Neural progenitor cell (in vitro differentiated cells): Measurements from ENCODE around the gene ELOVL4. TPM values are rescaled to one million over a fixed set of nuclear protein-coding genes. Genes with fewer than 3 reads are reported as not detected.

Source experiments
- DNase-seq: peaks from one replicate; pipeline ENCODE4 v3.0.0-alpha.2; 2016; ENCODE audit warnings: low spot score
- H2AFZ ChIP-seq: fragments of 200-600 bp; sonication (generic); replicated peaks from 2 replicates; pipeline ENCODE4 v1.6.1; 2016; ENCODE audit warnings: antibody characterized with exemption
- H3F3A ChIP-seq: fragments of 200-600 bp; sonication (generic); 2 replicates; pipeline ENCODE4 v1.6.1; 2016; ENCODE audit warnings: antibody characterized with exemption, low read depth
- H3K27ac ChIP-seq: fragments of 200-600 bp; sonication (generic); 2 replicates; pipeline ENCODE4 v1.5.1; 2016; ENCODE audit warnings: mild to moderate bottlenecking
- H3K27me3 ChIP-seq: fragments of 200-600 bp; sonication (generic); 2 replicates; pipeline ENCODE4 v1.6.1; 2016; ENCODE audit warnings: mild to moderate bottlenecking, moderate library complexity
- H3K36me3 ChIP-seq: fragments of 200-600 bp; sonication (generic); 2 replicates; pipeline ENCODE4 v1.5.1; 2016
- H3K4me1 ChIP-seq: fragments of 200-600 bp; sonication (generic); 2 replicates; pipeline ENCODE4 v1.6.1; 2016; ENCODE audit warnings: mixed run types
- H3K4me2 ChIP-seq: fragments of 200-600 bp; sonication (generic); 2 replicates; pipeline ENCODE4 v1.6.1; 2016
- H3K4me3 ChIP-seq: fragments of 200-600 bp; sonication (generic); 2 replicates; pipeline ENCODE4 v1.5.1; 2016
- H3K79me2 ChIP-seq: fragments of 200-600 bp; sonication (generic); 2 replicates; pipeline ENCODE4 v1.6.1; 2016; ENCODE audit warnings: low read depth
- H3K9ac ChIP-seq: fragments of 200-600 bp; sonication (generic); 2 replicates; pipeline ENCODE4 v1.6.1; 2016
- H3K9me3 ChIP-seq: fragments of 200-600 bp; sonication (generic); 2 replicates; pipeline ENCODE4 v1.5.1; 2016; ENCODE audit warnings: low read depth
- H4K20me1 ChIP-seq: fragments of 200-600 bp; sonication (generic); 2 replicates; pipeline ENCODE4 v1.6.1; 2016; ENCODE audit warnings: low read depth
- H3K27ac Mint-ChIP-seq: 3 replicates; pipeline ENCODE4 v1.8.0; 2021; ENCODE audit warnings: mixed read lengths
- H3K27me3 Mint-ChIP-seq: 2 replicates; pipeline ENCODE4 v1.8.0; 2022; ENCODE audit warnings: low read depth, mild to moderate bottlenecking, inconsistent platforms, moderate library complexity, mixed read lengths; ENCODE audit not compliant: insufficient read depth
- H3K36me3 Mint-ChIP-seq: 3 replicates; pipeline ENCODE4 v1.8.0; 2021; ENCODE audit warnings: mixed read lengths
- H3K4me1 Mint-ChIP-seq: 3 replicates; pipeline ENCODE4 v1.8.0; 2021; ENCODE audit warnings: mixed read lengths
- H3K4me3 Mint-ChIP-seq: 3 replicates; pipeline ENCODE4 v1.8.0; 2021; ENCODE audit warnings: mild to moderate bottlenecking, moderate library complexity, mixed read lengths
- H3K9me3 Mint-ChIP-seq: 3 replicates; pipeline ENCODE4 v1.8.0; 2020; ENCODE audit warnings: mixed read lengths
- CTCF ChIP-seq: fragments of 200-600 bp; sonication (generic); IDR thresholded peaks from 2 replicates; pipeline ENCODE4 v1.5.1; 2017; ENCODE audit warnings: antibody characterized with exemption, mild to moderate bottlenecking
- EZH2 ChIP-seq: fragments of 200-600 bp; sonication (generic); IDR thresholded peaks from 2 replicates; pipeline ENCODE4 v1.6.1; 2017; ENCODE audit warnings: antibody characterized with exemption, mild to moderate bottlenecking, moderate library complexity
- EZH2phosphoT487 ChIP-seq: fragments of 200-600 bp; sonication (generic); IDR thresholded peaks from 2 replicates; pipeline ENCODE4 v1.6.1; 2017; ENCODE audit warnings: antibody characterized with exemption
- total RNA-seq: library from RNA; depleted of rRNA; stranded (reverse); fragments of >200 nt; gene quantifications from 2 replicates; pipeline ENCODE4 v1.2.3, GENCODE V29; 2015; ENCODE audit warnings: low replicate concordance

Gene ELOVL4
- total RNA-seq, 1 donor from 2014 or later: 17.2 TPM

- Mint-ChIP-seq H3K4me3 (no peak overlapping the region), H3K4me1 (peaks cover 7% of the 10 kb centered on the region), H3K36me3 (peaks cover 4% of the 10 kb centered on the region), H3K27me3 (no peaks in the 10 kb centered on the region), H3K27ac (no peak overlapping the region), H3K9me3 (no peaks in the 10 kb centered on the region)
- Histone ChIP-seq H3K27ac (no peak overlapping the region), H3K4me2 (no peak overlapping the region), H3F3A (no peaks in the 10 kb centered on the region), H2AFZ (no peak overlapping the region), H3K4me3 (no peak overlapping the region), H3K79me2 (no peaks in the 10 kb centered on the region), H4K20me1 (no peaks in the 10 kb centered on the region), H3K9ac (no peak overlapping the region), H3K36me3 (no peaks in the 10 kb centered on the region), H3K27me3 (no peaks in the 10 kb centered on the region), H3K4me1 (peaks cover 10% of the 10 kb centered on the region), H3K9me3 (no peaks in the 10 kb centered on the region)
- no peak for DNase-seq
- TF ChIP-seq EZH2phosphoT487: no peak
- no peak for TF ChIP-seq CTCF
- no peak for TF ChIP-seq EZH2
Measured at GRCh38 chr6:79911992-79912391, 35.4 kb downstream of the ELOVL4 start.

GRCh38 chr6:79909517-79909916 is 37.8 kb downstream of the ELOVL4 start:
- Mint-ChIP-seq H3K27ac (no peak overlapping the region), H3K36me3 (no peaks in the 10 kb centered on the region)
- H2AFZ ChIP-seq: no peak overlapping the region

GRCh38 chr6:79902046-79902445 is 45.3 kb downstream of the ELOVL4 start:
- Histone ChIP-seq H3K36me3 (no peaks in the 10 kb centered on the region), H3F3A (no peaks in the 10 kb centered on the region), H3K4me1 (no peaks in the 10 kb centered on the region), H4K20me1 (no peaks in the 10 kb centered on the region), H3K4me3 (no peak overlapping the region), H3K9me3 (no peaks in the 10 kb centered on the region), H2AFZ (no peak overlapping the region), H3K4me2 (no peak overlapping the region), H3K79me2 (no peaks in the 10 kb centered on the region), H3K9ac (no peak overlapping the region), H3K27me3 (no peaks in the 10 kb centered on the region), H3K27ac (no peak overlapping the region)
- H3K27ac Mint-ChIP-seq: peak overlapping the region; percentile 3
- H3K27me3 Mint-ChIP-seq: peaks cover 3% of the 10 kb centered on the region
- H3K4me3 Mint-ChIP-seq: no peak overlapping the region
- no peaks in the 10 kb centered on the region for H3K36me3 Mint-ChIP-seq
- H3K9me3 Mint-ChIP-seq: no peaks in the 10 kb centered on the region
- DNase-seq: no peak
- no peak for TF ChIP-seq EZH2
- TF ChIP-seq EZH2phosphoT487: no peak
- no peak for TF ChIP-seq CTCF
- H3K4me1 Mint-ChIP-seq: no peaks in the 10 kb centered on the region

More at GRCh38 chr6:79909517-79909916, 37.8 kb downstream of the ELOVL4 start:
- H3K9me3 ChIP-seq: no peaks in the 10 kb centered on the region
- H3K4me1 ChIP-seq: peaks cover 10% of the 10 kb centered on the region
- no peaks in the 10 kb centered on the region for H3F3A ChIP-seq
- H3K27me3 Mint-ChIP-seq: no peaks in the 10 kb centered on the region
- no peak for DNase-seq
- no peaks in the 10 kb centered on the region for H3K79me2 ChIP-seq
- no peaks in the 10 kb centered on the region for H3K9me3 Mint-ChIP-seq
- no peak overlapping the region for H3K27ac ChIP-seq
- H3K4me3 Mint-ChIP-seq: no peak overlapping the region
- H3K4me3 ChIP-seq: no peak overlapping the region
- H4K20me1 ChIP-seq: no peaks in the 10 kb centered on the region
- H3K4me1 Mint-ChIP-seq: peaks cover 7% of the 10 kb centered on the region
- H3K27me3 ChIP-seq: no peaks in the 10 kb centered on the region
- no peak overlapping the region for H3K4me2 ChIP-seq
- H3K36me3 ChIP-seq: no peaks in the 10 kb centered on the region
- H3K9ac ChIP-seq: no peak overlapping the region
- no peak for TF ChIP-seq CTCF
- TF ChIP-seq EZH2: no peak
- TF ChIP-seq EZH2phosphoT487: no peak

- no peaks in the 10 kb centered on the region for H4K20me1 ChIP-seq
- H3K27ac ChIP-seq: no peak overlapping the region
- no peak overlapping the region for H3K27ac Mint-ChIP-seq
- H3K4me2 ChIP-seq: no peak overlapping the region
- no peaks in the 10 kb centered on the region for H3K79me2 ChIP-seq
- H3K27me3 ChIP-seq: no peaks in the 10 kb centered on the region
- no peak overlapping the region for H3K4me3 Mint-ChIP-seq
- H3K36me3 Mint-ChIP-seq: no peaks in the 10 kb centered on the region
- H2AFZ ChIP-seq: no peak overlapping the region
- no peaks in the 10 kb centered on the region for H3K9me3 ChIP-seq
- H3K27me3 Mint-ChIP-seq: peaks cover 3% of the 10 kb centered on the region
- no peak overlapping the region for H3K9ac ChIP-seq
- no peaks in the 10 kb centered on the region for H3K36me3 ChIP-seq
- DNase-seq: no peak
- no peak overlapping the region for H3K4me3 ChIP-seq
- peaks cover 3% of the 10 kb centered on the region for H3K9me3 Mint-ChIP-seq
- H3K4me1 Mint-ChIP-seq: no peaks in the 10 kb centered on the region
- TF ChIP-seq EZH2: no peak
- TF ChIP-seq CTCF: no peak
- TF ChIP-seq EZH2phosphoT487: no peak
- no peaks in the 10 kb centered on the region for H3K4me1 ChIP-seq
- H3F3A ChIP-seq: no peaks in the 10 kb centered on the region
Measured at GRCh38 chr6:79898076-79898475, 49.3 kb downstream of the ELOVL4 start.
